C4-2B (cell line): ENCODE measurements around the gene TMEM222.

ENCODE experiments used
- H3K27ac ChIP-seq: fragments of 450-650 bp; 2 replicates; pipeline ENCODE4 v1.5.1; 2017
- ZFX ChIP-seq: fragments of 450-650 bp; IDR thresholded peaks from 2 replicates; pipeline ENCODE4 v1.6.1; 2017
- TF ChIP-seq, protein P1 (sequence below): fragments of 450-650 bp; conservative IDR thresholded peaks from 2 replicates; pipeline ENCODE4 v1.5.1; 2017; ENCODE audit warnings: mild to moderate bottlenecking

TMEM222 gene

DNA sequence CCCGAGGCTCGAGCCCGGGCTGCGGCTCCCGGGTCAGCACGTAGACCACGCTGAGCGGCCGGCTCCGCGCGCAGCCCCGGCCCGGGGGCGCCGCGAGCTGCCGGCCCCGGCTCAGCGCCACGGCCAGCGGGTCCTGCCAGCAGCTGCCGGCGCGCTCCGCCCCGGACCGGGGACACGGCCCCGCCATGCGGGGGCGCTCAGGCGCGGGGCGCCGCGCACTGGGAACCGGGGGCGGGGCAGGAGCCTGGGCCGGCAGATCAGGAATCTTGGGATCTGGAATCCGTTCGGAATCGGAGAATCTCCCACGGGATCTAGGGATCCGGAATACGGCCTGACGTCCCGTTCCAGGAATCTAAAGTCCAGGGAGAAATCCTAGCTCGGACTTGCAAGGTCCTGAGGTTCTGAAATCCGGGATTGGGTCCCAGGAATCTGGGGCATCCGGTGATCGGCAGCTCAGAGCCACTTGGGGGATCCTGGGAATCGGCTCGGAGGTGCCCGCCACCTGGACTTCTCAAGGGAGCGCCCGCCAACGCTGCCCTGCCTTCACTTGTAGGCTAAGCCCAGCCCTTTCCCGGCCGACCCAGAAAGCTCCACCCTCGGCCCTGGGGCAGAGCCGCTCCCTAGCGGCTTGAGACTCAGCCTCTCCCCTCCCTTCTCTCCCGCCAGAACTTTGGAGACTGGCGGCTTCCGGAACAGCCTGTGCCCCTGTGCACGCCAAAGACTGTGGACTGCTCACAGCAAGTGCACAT lies 44.6 kb downstream of the TMEM222 start, which contains the start of gene MAP3K6:
MAP3K6 (minus strand) TSS at position 551 of the 749 bp plus-strand sequence; CDS start at position 187, 364 bp downstream.
- H3K27ac ChIP-seq: peak within 1 kb of the TSS; percentile 82

DNA sequence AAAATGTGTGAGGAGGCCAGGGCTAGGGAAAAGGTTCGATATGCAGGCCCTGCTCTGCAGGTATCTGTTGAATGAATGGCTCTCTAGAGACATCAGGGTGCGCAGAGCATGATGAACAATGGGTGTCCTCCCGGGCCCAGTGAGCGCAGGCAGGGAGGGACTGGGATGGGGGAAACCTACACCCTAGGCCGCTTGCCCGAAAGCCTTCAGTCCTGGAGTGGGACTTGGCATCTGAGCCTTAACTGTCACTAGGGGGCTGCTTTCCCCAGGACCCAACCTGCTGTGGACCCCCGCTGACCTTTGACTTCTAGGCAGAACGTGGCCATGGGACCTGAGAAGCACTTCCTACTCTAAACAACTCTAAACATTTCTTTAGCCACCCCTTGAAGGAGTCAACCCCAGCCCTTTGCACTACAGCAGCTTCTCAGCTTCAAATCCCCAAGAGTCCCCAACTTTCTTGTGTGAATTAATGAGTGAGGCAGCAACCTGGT lies 45.2 kb downstream of the TMEM222 start:
- TF ChIP-seq ZFX: no peak; the same call in 1 of the 2 replicates
- TF ChIP-seq, protein P1, sequence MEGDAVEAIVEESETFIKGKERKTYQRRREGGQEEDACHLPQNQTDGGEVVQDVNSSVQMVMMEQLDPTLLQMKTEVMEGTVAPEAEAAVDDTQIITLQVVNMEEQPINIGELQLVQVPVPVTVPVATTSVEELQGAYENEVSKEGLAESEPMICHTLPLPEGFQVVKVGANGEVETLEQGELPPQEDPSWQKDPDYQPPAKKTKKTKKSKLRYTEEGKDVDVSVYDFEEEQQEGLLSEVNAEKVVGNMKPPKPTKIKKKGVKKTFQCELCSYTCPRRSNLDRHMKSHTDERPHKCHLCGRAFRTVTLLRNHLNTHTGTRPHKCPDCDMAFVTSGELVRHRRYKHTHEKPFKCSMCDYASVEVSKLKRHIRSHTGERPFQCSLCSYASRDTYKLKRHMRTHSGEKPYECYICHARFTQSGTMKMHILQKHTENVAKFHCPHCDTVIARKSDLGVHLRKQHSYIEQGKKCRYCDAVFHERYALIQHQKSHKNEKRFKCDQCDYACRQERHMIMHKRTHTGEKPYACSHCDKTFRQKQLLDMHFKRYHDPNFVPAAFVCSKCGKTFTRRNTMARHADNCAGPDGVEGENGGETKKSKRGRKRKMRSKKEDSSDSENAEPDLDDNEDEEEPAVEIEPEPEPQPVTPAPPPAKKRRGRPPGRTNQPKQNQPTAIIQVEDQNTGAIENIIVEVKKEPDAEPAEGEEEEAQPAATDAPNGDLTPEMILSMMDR: no peak
- H3K27ac ChIP-seq: peak overlapping the region; percentile 82

More for the DNA sequence above, 44.6 kb downstream of the TMEM222 start, which contains the start of gene MAP3K6:
- TF ChIP-seq, protein P1: peak; percentile 94
- TF ChIP-seq ZFX: 0 out of 2 replicates have a peak, but pooled peaks have one; percentile 5

DNA sequence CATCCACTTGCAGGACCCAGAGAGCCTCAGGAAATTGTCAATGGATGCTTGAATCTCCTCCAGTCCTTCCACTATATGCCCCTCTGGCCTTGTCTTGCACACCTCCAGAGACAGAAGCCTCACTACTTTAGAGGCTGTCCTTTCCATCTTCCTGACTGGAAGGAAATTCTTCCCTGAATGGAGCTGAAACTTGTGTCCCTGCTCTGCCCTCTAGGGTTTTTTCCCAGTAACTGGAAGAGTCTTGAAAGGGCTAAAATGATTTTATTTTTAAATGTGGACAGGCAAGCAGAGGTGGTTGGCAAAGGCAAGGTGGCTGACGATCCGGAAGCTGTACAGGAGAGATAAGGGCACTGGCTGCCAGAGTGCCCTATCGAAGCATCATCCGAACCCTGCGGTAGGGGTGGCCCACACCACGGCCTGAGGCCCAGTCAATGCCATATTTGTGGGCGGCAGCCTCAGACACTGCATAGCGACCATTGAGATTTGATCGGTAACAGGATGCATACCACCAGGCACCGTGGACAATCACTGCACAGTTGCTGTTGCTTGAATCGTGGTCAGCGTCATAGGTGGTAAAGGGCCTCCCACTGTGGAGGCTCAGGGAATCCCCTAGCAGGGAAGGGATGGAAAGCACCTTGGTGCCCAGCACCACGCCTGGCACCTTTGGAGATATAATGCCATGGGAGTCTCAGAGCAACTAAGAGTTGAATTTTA lies 47.1 kb downstream of the TMEM222 start:
- H3K27ac ChIP-seq: no peak overlapping the region
- TF ChIP-seq, protein P1: no peak; the same call in 1 of the 2 replicates
- TF ChIP-seq ZFX: no peak

DNA sequence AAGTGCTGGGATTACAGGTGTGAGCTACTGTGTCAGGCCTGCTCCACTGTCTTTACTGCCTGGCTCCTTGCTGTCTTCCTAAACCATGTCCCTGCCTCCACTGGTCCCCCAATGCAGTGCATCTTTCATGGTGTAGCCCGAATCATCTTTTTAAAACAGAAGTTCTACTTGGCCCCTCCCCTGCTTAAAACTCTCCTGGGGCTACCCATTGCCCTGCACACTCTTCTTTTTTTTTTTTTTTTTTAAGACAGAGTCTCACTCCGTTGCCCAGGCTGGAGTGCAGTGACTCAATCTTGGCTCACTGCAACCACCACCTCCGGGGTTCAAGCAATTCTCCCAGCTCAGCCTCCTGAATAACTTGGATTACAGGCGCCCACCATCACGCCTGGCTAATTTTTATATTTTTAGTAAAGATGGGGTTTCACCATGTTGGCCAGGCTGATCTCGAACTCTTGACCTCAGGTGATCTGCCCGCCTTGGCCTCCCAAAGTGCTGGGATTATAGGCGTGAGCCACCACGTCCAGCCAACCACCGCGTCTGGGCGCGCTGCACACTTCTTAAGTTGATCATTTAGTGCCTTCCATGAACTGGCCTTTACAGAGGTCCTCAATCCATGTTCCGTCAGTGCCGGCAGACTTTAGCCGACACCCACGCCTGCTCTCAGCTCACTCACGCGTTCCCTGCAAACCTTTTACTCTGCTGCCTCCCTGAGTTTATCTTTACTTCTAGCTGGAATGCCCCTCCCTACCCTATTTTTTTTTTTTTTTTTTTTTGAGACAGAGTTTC lies 50.3 kb downstream of the TMEM222 start:
- H3K27ac ChIP-seq: no peak overlapping the region
- TF ChIP-seq, protein P1: no peak
- TF ChIP-seq ZFX: no peak

DNA sequence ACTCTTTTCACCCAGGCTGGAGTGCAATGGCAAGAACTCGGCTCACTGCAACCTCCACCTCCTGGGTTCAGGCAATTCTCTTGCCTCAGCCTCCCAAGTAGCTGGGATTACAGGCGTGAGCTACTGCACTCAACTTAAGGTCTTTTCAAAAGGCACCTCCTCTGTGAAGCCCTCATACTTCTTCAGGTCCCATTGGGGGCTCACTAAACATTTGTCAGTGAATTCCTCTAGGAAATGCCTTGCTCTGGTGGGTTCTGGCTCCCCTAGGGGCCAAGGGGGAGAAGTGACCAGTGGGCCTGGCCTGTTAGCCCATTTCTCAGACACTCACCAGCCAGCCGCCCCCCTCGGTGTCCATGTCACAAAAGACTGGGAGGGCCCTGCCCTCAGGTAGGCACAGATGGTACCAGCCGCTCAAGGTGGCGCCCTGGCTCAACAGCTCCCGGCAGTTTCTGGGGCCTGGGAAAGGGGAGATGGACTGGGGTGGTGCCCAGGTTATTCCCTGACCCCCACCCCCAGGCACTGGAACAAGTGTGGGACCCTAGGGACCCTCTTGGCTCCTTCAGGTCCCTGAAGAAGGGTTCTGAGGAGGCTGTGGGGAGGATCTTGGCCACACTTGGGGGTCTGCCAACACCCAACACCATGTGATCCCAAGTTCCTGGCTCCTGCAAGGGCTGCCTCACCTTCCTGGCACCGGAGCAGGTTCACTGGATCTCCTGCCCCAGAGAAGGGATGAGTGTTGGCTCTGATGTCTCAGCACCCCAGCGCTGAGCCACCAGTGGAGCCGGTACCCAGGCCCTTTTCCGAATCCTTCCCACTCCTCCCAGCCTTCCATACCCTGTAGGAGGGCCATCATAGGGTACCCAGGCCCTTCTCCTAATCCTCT lies 51.1 kb downstream of the TMEM222 start:
- H3K27ac ChIP-seq: no peak overlapping the region
- TF ChIP-seq ZFX: no peak
- TF ChIP-seq, protein P1: no peak

DNA sequence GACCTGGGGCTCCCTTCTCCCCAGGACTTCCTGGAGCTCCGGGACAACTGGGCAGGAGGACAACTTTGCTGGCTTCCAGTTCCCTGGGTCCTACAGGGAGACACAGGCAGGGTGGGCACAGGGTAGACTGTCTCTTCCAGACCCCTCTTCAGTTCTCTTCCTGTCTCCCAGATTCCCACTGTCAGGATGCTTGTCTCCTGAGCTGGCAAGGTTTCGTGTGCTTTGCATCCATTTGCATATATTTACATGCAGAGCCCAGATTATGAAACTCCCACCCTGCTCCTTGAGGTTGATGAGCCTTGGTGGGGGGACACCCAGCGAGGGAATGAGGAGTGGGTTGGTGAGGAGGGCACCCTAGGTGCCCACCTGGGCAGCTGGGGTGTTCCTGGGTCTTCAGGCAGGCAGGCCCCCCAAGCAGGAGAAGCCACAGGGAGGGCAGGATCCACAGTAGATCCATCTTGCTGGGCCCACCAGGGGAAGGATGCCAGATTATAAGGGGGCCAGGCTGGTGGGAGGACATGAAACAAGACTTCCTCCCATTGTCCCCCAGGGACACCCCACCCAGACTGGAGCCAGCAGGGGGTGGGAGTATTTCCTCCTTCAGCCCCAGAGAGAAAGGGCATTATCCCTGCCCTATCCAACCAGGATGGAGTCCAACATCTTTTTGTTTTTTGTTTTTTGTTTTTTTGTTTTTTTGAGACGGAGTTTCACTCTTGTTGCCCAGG lies 52.6 kb downstream of the TMEM222 start, which contains the start of gene FCN3:
FCN3 (minus strand) TSS at position 463 of the 725 bp plus-strand sequence; CDS start at position 457, 6 bp downstream.
- TF ChIP-seq ZFX: no peak
- TF ChIP-seq, protein P1: no peak
- H3K27ac ChIP-seq: no peak within 1 kb of the TSS
